Measurements from ENCODE around the gene ARL2BP.

DNA sequence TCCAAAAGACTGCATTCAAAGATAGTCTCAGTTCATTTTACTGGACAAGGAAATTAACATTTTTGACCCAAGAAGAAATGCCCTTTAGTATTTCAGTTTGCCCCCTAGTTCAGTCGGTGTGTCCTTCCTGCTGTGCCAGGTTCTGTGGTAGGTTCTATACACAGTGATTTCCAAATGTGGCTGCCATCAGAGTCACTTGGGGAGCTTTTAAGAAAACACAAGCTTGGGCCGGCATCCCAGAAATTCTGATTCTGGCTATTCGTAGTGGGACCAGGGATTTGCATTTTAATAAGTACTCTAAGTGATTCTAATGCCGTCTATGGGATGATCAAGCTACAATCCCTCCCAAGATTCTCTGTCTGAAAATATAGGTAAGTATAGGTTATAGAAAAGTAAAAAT is 48.8 kb upstream of the ARL2BP start:
- TF ChIP-seq RFX5 (IDR thresholded peaks at IDR 0.05; ENCODE audit: low read depth, low read length): no peak
- TF ChIP-seq, protein P1, sequence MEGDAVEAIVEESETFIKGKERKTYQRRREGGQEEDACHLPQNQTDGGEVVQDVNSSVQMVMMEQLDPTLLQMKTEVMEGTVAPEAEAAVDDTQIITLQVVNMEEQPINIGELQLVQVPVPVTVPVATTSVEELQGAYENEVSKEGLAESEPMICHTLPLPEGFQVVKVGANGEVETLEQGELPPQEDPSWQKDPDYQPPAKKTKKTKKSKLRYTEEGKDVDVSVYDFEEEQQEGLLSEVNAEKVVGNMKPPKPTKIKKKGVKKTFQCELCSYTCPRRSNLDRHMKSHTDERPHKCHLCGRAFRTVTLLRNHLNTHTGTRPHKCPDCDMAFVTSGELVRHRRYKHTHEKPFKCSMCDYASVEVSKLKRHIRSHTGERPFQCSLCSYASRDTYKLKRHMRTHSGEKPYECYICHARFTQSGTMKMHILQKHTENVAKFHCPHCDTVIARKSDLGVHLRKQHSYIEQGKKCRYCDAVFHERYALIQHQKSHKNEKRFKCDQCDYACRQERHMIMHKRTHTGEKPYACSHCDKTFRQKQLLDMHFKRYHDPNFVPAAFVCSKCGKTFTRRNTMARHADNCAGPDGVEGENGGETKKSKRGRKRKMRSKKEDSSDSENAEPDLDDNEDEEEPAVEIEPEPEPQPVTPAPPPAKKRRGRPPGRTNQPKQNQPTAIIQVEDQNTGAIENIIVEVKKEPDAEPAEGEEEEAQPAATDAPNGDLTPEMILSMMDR (conservative IDR thresholded peaks at IDR 0.05; ENCODE audit: low read depth, low read length): no peak
- no peak for TF ChIP-seq POLR2A (IDR thresholded peaks at IDR 0.05; ENCODE audit: low read depth, low read length)
